Esophagus squamous epithelium (tissue), 5 donors: ENCODE results near the gene SPSB3. TPM values are rescaled to one million over a fixed set of nuclear protein-coding genes. Genes with fewer than 3 reads are reported as not detected.

Experiments used
- DNase-seq: peaks from one replicate; lab custom pipeline; 2025; lab: John Stamatoyannopoulos, UW
- H3K27ac ChIP-seq, 4 donors: fragments of 200-600 bp; sonication (generic); one replicate each; pipeline ENCODE4 v1.5.1; 2016 to 2019; ENCODE audit warnings: mild to moderate bottlenecking in 1 of 4
- H3K27me3 ChIP-seq, 4 donors: fragments of 200-600 bp; sonication (generic); 1 replicate in 3 of 4; 2 replicates in 1 of 4; pipeline versions ENCODE4 v1.5.1 to v1.6.0; 2017 to 2021; ENCODE audit warnings: antibody characterized with exemption in 1 of 4
- H3K36me3 ChIP-seq, 3 donors: fragments of 200-600 bp; sonication (generic); one replicate each; pipeline ENCODE4 v1.5.1; 2016 to 2019
- H3K4me1 ChIP-seq, 3 donors: fragments of 200-600 bp; sonication (generic); one replicate each; pipeline ENCODE4 v1.5.1; 2017 to 2019
- H3K4me3 ChIP-seq, 4 donors: fragments of 200-600 bp; sonication (generic); 1 replicate in 3 of 4; 2 replicates in 1 of 4; pipeline ENCODE4 v1.5.1; 2016 to 2019; ENCODE audit warnings: mild to moderate bottlenecking in 2 of 4, moderate library complexity in 1 of 4
- H3K9me3 ChIP-seq, 3 donors: fragments of 200-600 bp; sonication (generic); one replicate each; pipeline ENCODE4 v1.5.1; 2016 to 2019
- CTCF ChIP-seq, 6 experiments: fragments of 450-650 bp in 4 of 6; fragments of 200-600 bp in 2 of 6; sonication (generic) in 2 of 6; IDR thresholded peaks; one replicate each; pipeline ENCODE4 v1.5.1; 2016 to 2019; ENCODE audit warnings: antibody characterized with exemption in 6 of 6, mild to moderate bottlenecking in 4 of 6, moderate library complexity in 4 of 6
- POLR2A ChIP-seq, 4 donors: fragments of 450-650 bp; IDR thresholded peaks; one replicate each; pipeline ENCODE4 v1.6.1; 2017; ENCODE audit warnings: antibody characterized with exemption in 4 of 4, mild to moderate bottlenecking in 4 of 4, moderate library complexity in 3 of 4
- WGBS, 2 donors: methylation state at CpG; one replicate each; pipeline ENCODE4 v1.1.5; 2018; 5-methylcytosine and 5-hydroxymethylcytosine counted together
- intact Hi-C: fragments of 100-400 bp; cut with DNase I; formaldehyde crosslinking; loops from one replicate; pipeline ENCODE4 v1.15.0; 2022
- total RNA-seq, 4 donors: library from RNA; depleted of rRNA; stranded (reverse); fragments of >200 nt; gene quantifications; one replicate each; pipeline ENCODE4 v1.1.0, GENCODE V29; 2016
- donor health status: DM: yes; HTN: yes; CAD: no.

SPSB3 gene
- total RNA-seq, 4 donors from 2014 or later, result 27.8 to 84.5 (median 45.1) TPM

GRCh38 chr16:1745181-1745899, 37.0 kb downstream of the SPSB3 start:
- 79 to 85% methylated on average over 6 to 8 of the region's 25 CpGs for WGBS, 2 donors
- Histone ChIP-seq H3K4me3 (no peak overlapping the region), H3K27me3 (no peaks in the 10 kb centered on the region), H3K9me3 (no peaks in the 10 kb centered on the region), H3K4me1 (peaks cover 0 to 6% (median 0%) of the 10 kb centered on the region in 3 donors), H3K36me3 (peaks cover 31 to 97% (median 38%) of the 10 kb centered on the region in 3 donors), H3K27ac (no peak overlapping the region)
- no peak for TF ChIP-seq CTCF (IDR thresholded peaks at IDR 0.05)
- TF ChIP-seq POLR2A (IDR thresholded peaks at IDR 0.05), result no peak
- intact Hi-C loops, result no loop called here
- DNase-seq, result no peak

- intact Hi-C loops, result no loop called here
Measured at GRCh38 chr16:1744338-1744840, 38.0 kb downstream of the SPSB3 start.

GRCh38 chr16:1743376-1744337, 38.7 kb downstream of the SPSB3 start:
- Histone ChIP-seq H3K27me3 (no peaks in the 10 kb centered on the region), H3K9me3 (no peaks in the 10 kb centered on the region), H3K4me3 (no peak overlapping the region), H3K36me3 (peaks cover 28 to 83% (median 34%) of the 10 kb centered on the region in 3 donors), H3K27ac (no peak overlapping the region), H3K4me1 (peaks cover 0 to 6% (median 0%) of the 10 kb centered on the region in 3 donors)
- TF ChIP-seq POLR2A (IDR thresholded peaks at IDR 0.05) (no peak), CTCF (IDR thresholded peaks at IDR 0.05) (no peak)
- WGBS, 2 donors, result 80 to 90% methylated on average over 5 to 13 of the region's 32 CpGs
- intact Hi-C loops, result no loop called here
- DNase-seq, result no peak

More at GRCh38 chr16:1744338-1744840, 38.0 kb downstream of the SPSB3 start:
- Histone ChIP-seq H3K4me3 (no peak overlapping the region), H3K36me3 (peaks cover 31 to 90% (median 38%) of the 10 kb centered on the region in 3 donors), H3K4me1 (peaks cover 0 to 6% (median 0%) of the 10 kb centered on the region in 3 donors), H3K27ac (no peak overlapping the region), H3K27me3 (no peaks in the 10 kb centered on the region), H3K9me3 (no peaks in the 10 kb centered on the region)
- TF ChIP-seq CTCF (IDR thresholded peaks at IDR 0.05) (no peak), POLR2A (IDR thresholded peaks at IDR 0.05) (no peak)
- WGBS, 2 donors, result 83 to 91% methylated on average over 14 to 15 of the region's 24 CpGs
- no peak for DNase-seq

- no peak for DNase-seq
Measured at GRCh38 chr16:1741553-1742165, 40.7 kb downstream of the SPSB3 start.

More at GRCh38 chr16:1741553-1742165, 40.7 kb downstream of the SPSB3 start:
- no peak overlapping the region for H3K27ac ChIP-seq
- H3K9me3 ChIP-seq, result no peaks in the 10 kb centered on the region
- peaks cover 0 to 6% (median 0%) of the 10 kb centered on the region in 3 donors for H3K4me1 ChIP-seq
- H3K36me3 ChIP-seq, result peaks cover 15 to 63% (median 17%) of the 10 kb centered on the region in 3 donors
- intact Hi-C loops, result no loop called here
- TF ChIP-seq CTCF (IDR thresholded peaks at IDR 0.05) (no peak), POLR2A (IDR thresholded peaks at IDR 0.05) (no peak)
- WGBS, 2 donors, result 100% methylated on average over 1 of the region's 19 CpGs; no CpG with 5 or more reads in 1 of the 2 donors
- H3K27me3 ChIP-seq, result no peaks in the 10 kb centered on the region
- H3K4me3 ChIP-seq, result no peak overlapping the region
